Measurements from ENCODE around the gene CD2.
"Not testable (repeated sequence)": the region's sequence is repeated elsewhere in the genome, so short reads cannot be mapped to it uniquely, and the experiment has no call there.

The CD2 gene

GRCh38 chr1:116756092-116756491 is 1.9 kb downstream of the CD2 start:
- not testable (repeated sequence) for DNase-seq (ENCODE audit: low read depth in 2 of 2, low spot score in 1 of 2)

GRCh38 chr1:116758456-116758815 is 4.2 kb downstream of the CD2 start:
- DNase-seq (ENCODE audit: low read depth in 2 of 2, low spot score in 1 of 2), result not testable (repeated sequence)

GRCh38 chr1:116759636-116760035 is 5.4 kb downstream of the CD2 start:
- DNase-seq (ENCODE audit: low read depth in 2 of 2, low spot score in 1 of 2), result no peak

GRCh38 chr1:116760487-116760886 is 6.3 kb downstream of the CD2 start:
- DNase-seq (ENCODE audit: low read depth in 2 of 2, low spot score in 1 of 2), result no peak

- DNase-seq (ENCODE audit: low read depth in 2 of 2, low spot score in 1 of 2), result no peak
Observed at GRCh38 chr1:116760996-116761665, 6.9 kb downstream of the CD2 start.

GRCh38 chr1:116762281-116762680 is 8.1 kb downstream of the CD2 start:
- no peak for DNase-seq (ENCODE audit: low read depth in 2 of 2, low spot score in 1 of 2)

GRCh38 chr1:116762781-116763115 is 8.5 kb downstream of the CD2 start:
- DNase-seq (ENCODE audit: low read depth in 2 of 2, low spot score in 1 of 2), result no peak

- no peak for DNase-seq (ENCODE audit: low read depth in 2 of 2, low spot score in 1 of 2)
Observed at GRCh38 chr1:116763116-116763786, 9.0 kb downstream of the CD2 start.

- DNase-seq (ENCODE audit: low read depth in 2 of 2, low spot score in 1 of 2), result no peak
Observed at GRCh38 chr1:116763787-116764465, 9.7 kb downstream of the CD2 start.

GRCh38 chr1:116764466-116764898 is 10.3 kb downstream of the CD2 start:
- DNase-seq (ENCODE audit: low read depth in 2 of 2, low spot score in 1 of 2), result no peak

GRCh38 chr1:116764906-116765862 is 11.0 kb downstream of the CD2 start:
- DNase-seq (ENCODE audit: low read depth in 2 of 2, low spot score in 1 of 2), result no peak

GRCh38 chr1:116765962-116766361 is 11.7 kb downstream of the CD2 start:
- no peak for DNase-seq (ENCODE audit: low read depth in 2 of 2, low spot score in 1 of 2)

GRCh38 chr1:116766616-116767469 is 12.6 kb downstream of the CD2 start:
- no peak for DNase-seq (ENCODE audit: low read depth in 2 of 2, low spot score in 1 of 2)

GRCh38 chr1:116767782-116768382 is 13.7 kb downstream of the CD2 start:
- DNase-seq (ENCODE audit: low read depth in 2 of 2, low spot score in 1 of 2), result no peak

- no peak for DNase-seq (ENCODE audit: low read depth in 2 of 2, low spot score in 1 of 2)
Observed at GRCh38 chr1:116768416-116769103, 14.3 kb downstream of the CD2 start.

- DNase-seq (ENCODE audit: low read depth in 2 of 2, low spot score in 1 of 2), result no peak
Observed at GRCh38 chr1:116769104-116769452, 14.8 kb downstream of the CD2 start.

- peak in 1 of 2 donors; percentile 45 for DNase-seq (ENCODE audit: low read depth in 2 of 2, low spot score in 1 of 2)
Observed at GRCh38 chr1:116769561-116769977, 15.3 kb downstream of the CD2 start.

GRCh38 chr1:116769994-116770393 is 15.8 kb downstream of the CD2 start:
- DNase-seq (ENCODE audit: low read depth in 2 of 2, low spot score in 1 of 2), result no peak

GRCh38 chr1:116770625-116771024 is 16.4 kb downstream of the CD2 start:
- no peak for DNase-seq (ENCODE audit: low read depth in 2 of 2, low spot score in 1 of 2)
